OCI-LY3 (cell line): ENCODE results near the gene GLIS1.

Experiments
- H2AFZ ChIP-seq: fragments of 200-600, 300-600 bp; shearing (Covaris generic); 2 replicates; pipeline ENCODE4 v1.6.0; 2014; ENCODE audit warnings: antibody characterized with exemption, low read depth, low read length
- H3K27ac ChIP-seq: fragments of 200-600, 300-600 bp; sonication (generic); 2 replicates; pipeline ENCODE4 v1.5.1; 2014; ENCODE audit warnings: mild to moderate bottlenecking, low read length, moderate library complexity, mixed read lengths
- H3K27me3 ChIP-seq: fragments of 200-600, 300-600 bp; sonication (generic); 2 replicates; pipeline ENCODE4 v1.6.1; 2014; ENCODE audit warnings: low read depth, low read length, mixed read lengths
- H3K36me3 ChIP-seq: fragments of 200-600, 300-600 bp; sonication (generic); replicated peaks from 2 replicates; pipeline ENCODE3; 2014; ENCODE audit warnings: low read depth, low read length, mixed read lengths
- H3K4me1 ChIP-seq: fragments of 300-600, 200-600 bp; sonication (generic); 2 replicates; pipeline ENCODE4 v1.6.1; 2014; ENCODE audit warnings: low read length, mixed read lengths
- H3K4me2 ChIP-seq: fragments of 200-600, 300-600 bp; sonication (generic); 2 replicates; pipeline ENCODE4 v1.6.1; 2014; ENCODE audit warnings: low read length, mixed read lengths
- H3K4me3 ChIP-seq: fragments of 300-600, 200-600 bp; sonication (generic); 2 replicates; pipeline ENCODE4 v1.5.1; 2014; ENCODE audit warnings: antibody characterized with exemption, mild to moderate bottlenecking, low read length, moderate library complexity
- H3K79me2 ChIP-seq: fragments of 300-600, 200-600 bp; shearing (Covaris generic); 2 replicates; pipeline ENCODE4 v1.6.1; 2014; ENCODE audit warnings: mild to moderate bottlenecking, low read length, mixed read lengths
- H3K9ac ChIP-seq: fragments of 300-600, 200-600 bp; shearing (Covaris generic); 2 replicates; pipeline ENCODE4 v1.6.0; 2014; ENCODE audit warnings: mild to moderate bottlenecking, low read length, moderate library complexity
- H3K9me3 ChIP-seq: fragments of 200-600, 300-600 bp; shearing (Covaris generic); 2 replicates; pipeline ENCODE4 v1.6.1; 2014; ENCODE audit warnings: low read length, mixed read lengths; ENCODE audit not compliant: insufficient read depth
- H4K20me1 ChIP-seq: fragments of 200-600, 300-600 bp; sonication (generic); 2 replicates; pipeline ENCODE4 v1.6.1; 2016; ENCODE audit warnings: low read length, mixed read lengths; ENCODE audit not compliant: insufficient read depth
- EZH2phosphoT487 ChIP-seq: fragments of 200-600 bp; shearing (Covaris generic); IDR thresholded peaks from 2 replicates; pipeline ENCODE4 v1.6.1; 2018; ENCODE audit warnings: antibody characterized with exemption, mixed run types, low read depth
- TF ChIP-seq, protein P1 (sequence below): fragments of 200-600, 300-600 bp; sonication (generic); IDR thresholded peaks from 2 replicates; pipeline ENCODE4 v1.5.1; 2014; ENCODE audit warnings: antibody characterized with exemption, low read length, low read depth

Gene GLIS1

DNA sequence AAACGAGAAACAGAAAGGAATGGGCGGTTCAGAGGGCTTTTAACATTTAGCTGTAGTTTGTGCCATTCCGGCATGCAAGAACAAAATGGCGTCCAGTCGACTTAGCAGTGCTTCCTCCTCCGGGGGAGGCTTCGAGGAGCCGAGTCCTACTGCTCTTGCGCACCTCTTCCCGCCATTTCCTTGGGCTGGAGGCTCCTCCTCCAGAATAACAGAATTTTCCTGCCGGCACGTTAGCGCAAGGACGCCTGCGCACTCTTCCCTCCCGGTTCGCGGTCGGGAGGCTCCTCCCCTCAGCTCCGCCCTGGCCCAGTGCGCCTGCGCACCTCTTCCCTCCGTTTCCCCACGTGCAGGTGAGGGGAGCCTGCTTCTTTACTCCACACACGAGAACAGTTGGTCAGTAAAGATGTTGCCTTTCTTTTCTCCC is 278.7 kb downstream of the GLIS1 start:
- no peaks in the 10 kb centered on the region for H3K4me1 ChIP-seq
- H3K27me3 ChIP-seq = no peaks in the 10 kb centered on the region
- no peak overlapping the region for H3K4me3 ChIP-seq
- H3K36me3 ChIP-seq = no peaks in the 10 kb centered on the region
- H4K20me1 ChIP-seq = no peaks in the 10 kb centered on the region
- H3K9ac ChIP-seq = no peak overlapping the region
- no peaks in the 10 kb centered on the region for H3K9me3 ChIP-seq
- no peak overlapping the region for H3K4me2 ChIP-seq
- no peak overlapping the region for H2AFZ ChIP-seq
- no peaks in the 10 kb centered on the region for H3K79me2 ChIP-seq
- no peak overlapping the region for H3K27ac ChIP-seq
- no peak for TF ChIP-seq EZH2phosphoT487
- TF ChIP-seq, protein P1, sequence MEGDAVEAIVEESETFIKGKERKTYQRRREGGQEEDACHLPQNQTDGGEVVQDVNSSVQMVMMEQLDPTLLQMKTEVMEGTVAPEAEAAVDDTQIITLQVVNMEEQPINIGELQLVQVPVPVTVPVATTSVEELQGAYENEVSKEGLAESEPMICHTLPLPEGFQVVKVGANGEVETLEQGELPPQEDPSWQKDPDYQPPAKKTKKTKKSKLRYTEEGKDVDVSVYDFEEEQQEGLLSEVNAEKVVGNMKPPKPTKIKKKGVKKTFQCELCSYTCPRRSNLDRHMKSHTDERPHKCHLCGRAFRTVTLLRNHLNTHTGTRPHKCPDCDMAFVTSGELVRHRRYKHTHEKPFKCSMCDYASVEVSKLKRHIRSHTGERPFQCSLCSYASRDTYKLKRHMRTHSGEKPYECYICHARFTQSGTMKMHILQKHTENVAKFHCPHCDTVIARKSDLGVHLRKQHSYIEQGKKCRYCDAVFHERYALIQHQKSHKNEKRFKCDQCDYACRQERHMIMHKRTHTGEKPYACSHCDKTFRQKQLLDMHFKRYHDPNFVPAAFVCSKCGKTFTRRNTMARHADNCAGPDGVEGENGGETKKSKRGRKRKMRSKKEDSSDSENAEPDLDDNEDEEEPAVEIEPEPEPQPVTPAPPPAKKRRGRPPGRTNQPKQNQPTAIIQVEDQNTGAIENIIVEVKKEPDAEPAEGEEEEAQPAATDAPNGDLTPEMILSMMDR = no peak

DNA sequence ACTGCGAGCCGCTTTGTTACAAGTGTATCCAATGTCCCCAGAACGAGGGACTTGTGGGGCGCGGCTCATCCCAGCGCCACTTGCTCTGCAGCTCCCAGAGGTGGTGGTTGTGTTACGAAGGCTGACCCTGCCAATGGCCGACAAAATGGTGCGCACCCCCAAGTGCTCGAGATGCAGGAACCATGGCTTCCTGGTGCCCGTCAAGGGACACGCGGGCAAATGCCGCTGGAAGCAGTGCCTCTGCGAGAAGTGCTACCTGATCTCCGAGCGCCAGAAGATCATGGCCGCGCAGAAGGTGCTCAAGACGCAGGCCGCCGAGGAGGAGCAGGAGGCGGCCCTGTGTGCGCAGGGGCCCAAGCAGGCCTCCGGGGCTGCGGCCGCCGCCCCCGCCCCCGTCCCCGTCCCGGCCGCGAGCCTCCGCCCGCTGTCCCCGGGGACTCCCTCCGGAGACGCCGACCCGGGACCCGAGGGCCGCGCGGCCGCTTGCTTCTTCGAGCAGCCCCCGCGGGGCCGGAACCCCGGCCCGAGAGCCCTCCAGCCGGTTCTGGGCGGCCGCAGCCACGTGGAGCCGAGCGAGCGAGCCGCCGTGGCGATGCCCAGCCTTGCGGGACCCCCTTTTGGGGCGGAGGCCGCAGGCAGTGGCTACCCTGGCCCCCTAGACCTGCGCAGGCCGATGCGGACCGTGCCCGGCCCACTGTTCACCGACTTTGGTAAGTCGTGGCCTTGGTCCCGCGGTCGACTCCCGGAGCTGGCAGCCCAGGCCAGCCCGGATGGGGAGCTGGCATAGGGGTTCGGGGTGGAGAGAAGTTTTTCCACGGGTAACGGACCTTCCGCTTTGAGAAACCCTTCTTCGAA is 279.4 kb downstream of the GLIS1 start, which contains the start of gene DMRTB1:
TSS of gene DMRTB1 (plus strand) at position 79 of the 855 bp plus-strand sequence. CDS start at position 134, 55 bp downstream.
- Histone ChIP-seq H3K36me3 (no peaks in the 10 kb centered on the region), H4K20me1 (no peaks in the 10 kb centered on the region), H3K79me2 (no peaks in the 10 kb centered on the region), H3K4me3 (no peak within 1 kb of the TSS), H3K9ac (no peak within 1 kb of the TSS), H3K4me2 (no peak within 1 kb of the TSS), H2AFZ (no peak within 1 kb of the TSS), H3K27ac (no peak within 1 kb of the TSS), H3K4me1 (no peaks in the 10 kb centered on the region), H3K27me3 (no peaks in the 10 kb centered on the region), H3K9me3 (no peaks in the 10 kb centered on the region)
- no peak for TF ChIP-seq EZH2phosphoT487
- TF ChIP-seq, protein P1 = no peak

DNA sequence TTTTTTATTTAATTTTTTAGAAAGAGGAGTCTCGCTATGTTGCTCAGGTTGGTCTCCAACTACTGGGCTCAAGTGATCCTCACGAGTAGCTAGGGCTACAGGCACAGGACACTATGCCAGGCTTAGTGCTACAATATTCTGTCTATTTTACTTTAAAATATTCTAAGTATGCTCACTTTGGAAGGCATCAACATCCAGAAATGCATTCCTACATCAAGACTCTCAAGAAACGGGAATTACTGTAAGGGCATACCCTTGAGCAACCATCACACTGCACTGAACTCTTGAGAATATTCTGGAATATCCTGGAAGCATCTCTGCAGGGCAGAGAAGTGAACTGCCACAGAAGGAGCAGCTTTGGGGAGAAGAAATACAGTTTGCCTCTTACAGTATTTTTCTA is 280.3 kb downstream of the GLIS1 start:
- Histone ChIP-seq H3K4me2 (no peak overlapping the region), H3K36me3 (no peaks in the 10 kb centered on the region), H3K79me2 (no peaks in the 10 kb centered on the region), H2AFZ (no peak overlapping the region), H3K4me1 (0 out of 2 replicates have a peak, but pooled peaks cover 2% of the 10 kb centered on the region), H3K4me3 (no peak overlapping the region), H3K27ac (no peak overlapping the region), H3K9ac (no peak overlapping the region), H3K27me3 (no peaks in the 10 kb centered on the region), H3K9me3 (no peaks in the 10 kb centered on the region), H4K20me1 (no peaks in the 10 kb centered on the region)
- TF ChIP-seq, protein P1 = no peak
- no peak for TF ChIP-seq EZH2phosphoT487
